ENCODE data around the gene MYCBPAP.

The MYCBPAP gene

DNA sequence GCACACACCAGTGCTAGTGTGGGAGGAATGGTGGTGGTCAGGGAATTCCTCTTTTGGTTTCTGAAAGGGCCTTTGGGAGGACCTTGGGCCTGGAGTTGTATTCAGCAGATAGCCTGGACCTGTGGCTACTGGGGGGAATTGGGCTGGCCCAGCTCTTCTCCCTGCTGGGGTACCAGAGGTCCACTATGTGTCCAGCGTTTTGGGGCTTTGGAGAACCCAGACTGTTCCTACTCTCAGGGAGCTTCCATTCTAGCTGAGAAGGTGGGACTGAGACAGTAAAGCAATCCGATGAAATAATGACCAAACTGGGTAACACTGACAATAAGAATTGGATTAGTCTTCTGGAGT is 26.7 kb downstream of the MYCBPAP start:
- Histone ChIP-seq H3K9ac (ENCODE audit: low read length) (no peak overlapping the region), H3K79me2 (ENCODE audit: low read length) (no peaks in the 10 kb centered on the region), H3K36me3 (replicated peaks; ENCODE audit: low read depth, low read length) (no peaks in the 10 kb centered on the region), H3K27me3 (ENCODE audit: low read depth, low read length) (peaks cover 36% of the 10 kb centered on the region), H2AFZ (ENCODE audit: low read depth, low read length) (no peak overlapping the region), H3K4me3 (ENCODE audit: low read length) (no peak overlapping the region), H4K20me1 (ENCODE audit: insufficient read depth, low read length) (no peaks in the 10 kb centered on the region), H3K4me2 (ENCODE audit: low read length) (no peak overlapping the region), H3K9me3 (ENCODE audit: insufficient read depth, low read length) (no peaks in the 10 kb centered on the region), H3K27ac (ENCODE audit: low read length) (no peak overlapping the region), H3K4me1 (ENCODE audit: low read length) (no peaks in the 10 kb centered on the region)
- TF ChIP-seq EZH2phosphoT487 (IDR thresholded peaks at IDR 0.05; ENCODE audit: low read depth) (no peak), CTCF (IDR thresholded peaks at IDR 0.05; ENCODE audit: low read depth, low read length) (no peak)

GRCh38 chr17:50535407-50535806 is 27.2 kb downstream of the MYCBPAP start:
- no peak overlapping the region for H3K27ac ChIP-seq (ENCODE audit: low read length)
- H3K4me1 ChIP-seq (ENCODE audit: low read length) = no peaks in the 10 kb centered on the region
- H3K4me2 ChIP-seq (ENCODE audit: low read length) = no peak overlapping the region

GRCh38 chr17:50536683-50537646 is 28.7 kb downstream of the MYCBPAP start:
- no peak for TF ChIP-seq CTCF (IDR thresholded peaks at IDR 0.05; ENCODE audit: low read depth, low read length)
- TF ChIP-seq EZH2phosphoT487 (IDR thresholded peaks at IDR 0.05; ENCODE audit: low read depth) = no peak
- Histone ChIP-seq H3K36me3 (replicated peaks; ENCODE audit: low read depth, low read length) (no peaks in the 10 kb centered on the region), H3K79me2 (ENCODE audit: low read length) (no peaks in the 10 kb centered on the region), H3K4me2 (ENCODE audit: low read length) (no peak overlapping the region), H2AFZ (ENCODE audit: low read depth, low read length) (no peak overlapping the region), H3K9me3 (ENCODE audit: insufficient read depth, low read length) (no peaks in the 10 kb centered on the region), H3K4me3 (ENCODE audit: low read length) (no peak overlapping the region), H3K27me3 (ENCODE audit: low read depth, low read length) (peaks cover 22% of the 10 kb centered on the region), H4K20me1 (ENCODE audit: insufficient read depth, low read length) (no peaks in the 10 kb centered on the region), H3K4me1 (ENCODE audit: low read length) (peaks cover 4% of the 10 kb centered on the region), H3K9ac (ENCODE audit: low read length) (no peak overlapping the region), H3K27ac (ENCODE audit: low read length) (no peak overlapping the region)

More at GRCh38 chr17:50535407-50535806, 27.2 kb downstream of the MYCBPAP start:
- Histone ChIP-seq H3K79me2 (ENCODE audit: low read length) (no peaks in the 10 kb centered on the region), H2AFZ (ENCODE audit: low read depth, low read length) (no peak overlapping the region), H3K36me3 (replicated peaks; ENCODE audit: low read depth, low read length) (no peaks in the 10 kb centered on the region), H3K4me3 (ENCODE audit: low read length) (no peak overlapping the region), H3K9me3 (ENCODE audit: insufficient read depth, low read length) (no peaks in the 10 kb centered on the region), H4K20me1 (ENCODE audit: insufficient read depth, low read length) (no peaks in the 10 kb centered on the region), H3K27me3 (ENCODE audit: low read depth, low read length) (peaks cover 35% of the 10 kb centered on the region), H3K9ac (ENCODE audit: low read length) (no peak overlapping the region)
- no peak for TF ChIP-seq CTCF (IDR thresholded peaks at IDR 0.05; ENCODE audit: low read depth, low read length)
- TF ChIP-seq EZH2phosphoT487 (IDR thresholded peaks at IDR 0.05; ENCODE audit: low read depth) = no peak

GRCh38 chr17:50537721-50538548 is 29.7 kb downstream of the MYCBPAP start:
- no peaks in the 10 kb centered on the region for H3K9me3 ChIP-seq (ENCODE audit: insufficient read depth, low read length)
- no peaks in the 10 kb centered on the region for H3K79me2 ChIP-seq (ENCODE audit: low read length)
- no peaks in the 10 kb centered on the region for H3K36me3 ChIP-seq (replicated peaks; ENCODE audit: low read depth, low read length)
- no peaks in the 10 kb centered on the region for H4K20me1 ChIP-seq (ENCODE audit: insufficient read depth, low read length)
- TF ChIP-seq CTCF (IDR thresholded peaks at IDR 0.05; ENCODE audit: low read depth, low read length) = no peak
- TF ChIP-seq EZH2phosphoT487 (IDR thresholded peaks at IDR 0.05; ENCODE audit: low read depth) = no peak
- H2AFZ ChIP-seq (ENCODE audit: low read depth, low read length) = no peak overlapping the region
- H3K9ac ChIP-seq (ENCODE audit: low read length) = no peak overlapping the region
- no peak overlapping the region for H3K27ac ChIP-seq (ENCODE audit: low read length)
- peaks cover 12% of the 10 kb centered on the region for H3K27me3 ChIP-seq (ENCODE audit: low read depth, low read length)
- H3K4me2 ChIP-seq (ENCODE audit: low read length) = no peak overlapping the region
- peaks cover 8% of the 10 kb centered on the region for H3K4me1 ChIP-seq (ENCODE audit: low read length)
- no peak overlapping the region for H3K4me3 ChIP-seq (ENCODE audit: low read length)
